Right atrium auricular region (tissue), 2 donors: ENCODE measurements around the gene PXDN. TPM values are rescaled to one million over a fixed set of nuclear protein-coding genes. Genes with fewer than 3 reads are reported as not detected.

Source experiments
- DNase-seq: peaks from one replicate; pipeline ENCODE4 v3.0.0-alpha.2; 2019; ENCODE audit warnings: low spot score
- H3K27ac ChIP-seq, 2 donors: fragments of 200-600 bp; sonication (generic); 1 replicate in 1 of 2; 2 replicates in 1 of 2; pipeline ENCODE4 v1.5.1; 2016 to 2019
- H3K27me3 ChIP-seq, 2 donors: fragments of 200-600 bp; sonication (generic); one replicate each; pipeline versions ENCODE4 v1.5.1 to v1.6.0; 2017 to 2019
- H3K36me3 ChIP-seq: fragments of 200-600 bp; sonication (generic); one replicate; pipeline ENCODE4 v1.5.1; 2016
- H3K4me1 ChIP-seq, 2 donors: fragments of 200-600 bp; sonication (generic); one replicate each; pipeline versions ENCODE4 v1.5.1 to v1.6.0; 2017 to 2019
- H3K4me3 ChIP-seq, 2 donors: fragments of 200-600 bp; sonication (generic); 1 replicate in 1 of 2; 2 replicates in 1 of 2; pipeline ENCODE4 v1.5.1; 2017 to 2019; ENCODE audit warnings: mild to moderate bottlenecking in 1 of 2, moderate library complexity in 1 of 2
- H3K9me3 ChIP-seq, 2 donors: fragments of 200-600 bp; sonication (generic); one replicate each; pipeline ENCODE4 v1.5.1; 2019
- CTCF ChIP-seq, 2 donors: fragments of 200-600 bp; sonication (generic); IDR thresholded peaks; one replicate each; pipeline ENCODE4 v1.5.1; 2019; ENCODE audit warnings: antibody characterized with exemption in 2 of 2
- total RNA-seq, 2 donors: library from RNA; depleted of rRNA; stranded (reverse); fragments of >200 nt; gene quantifications; one replicate each; pipeline ENCODE4 v1.1.0, GENCODE V29; 2016

The PXDN gene
- total RNA-seq, 2 donors from 2014 or later, result 25.4 to 26.9 TPM

- Histone ChIP-seq H3K27ac (no peak overlapping the region), H3K9me3 (no peaks in the 10 kb centered on the region), H3K4me3 (no peak overlapping the region), H3K27me3 (no peaks in the 10 kb centered on the region), H3K4me1 (no peaks in the 10 kb centered on the region), H3K36me3 (peaks cover 36% of the 10 kb centered on the region)
- TF ChIP-seq CTCF (IDR thresholded peaks at IDR 0.05), result no peak
- DNase-seq, result peak; percentile 46
Observed at GRCh38 chr2:1673160-1673944, 71.0 kb downstream of the PXDN start.

GRCh38 chr2:1672738-1673137, 71.6 kb downstream of the PXDN start:
- peaks cover 30% of the 10 kb centered on the region for H3K36me3 ChIP-seq

GRCh38 chr2:1671916-1672315, 72.4 kb downstream of the PXDN start:
- no peaks in the 10 kb centered on the region for H3K9me3 ChIP-seq
- no peak overlapping the region for H3K27ac ChIP-seq
- no peak overlapping the region for H3K4me3 ChIP-seq
- H3K36me3 ChIP-seq, result peaks cover 24% of the 10 kb centered on the region
- no peak for TF ChIP-seq CTCF (IDR thresholded peaks at IDR 0.05)
- no peaks in the 10 kb centered on the region for H3K27me3 ChIP-seq
- no peaks in the 10 kb centered on the region for H3K4me1 ChIP-seq
- DNase-seq, result peak; percentile 32

More at GRCh38 chr2:1672738-1673137, 71.6 kb downstream of the PXDN start:
- Histone ChIP-seq H3K9me3 (no peaks in the 10 kb centered on the region), H3K27ac (no peak overlapping the region), H3K4me1 (no peaks in the 10 kb centered on the region), H3K27me3 (no peaks in the 10 kb centered on the region), H3K4me3 (no peak overlapping the region)
- TF ChIP-seq CTCF (IDR thresholded peaks at IDR 0.05), result no peak
- DNase-seq, result no peak

GRCh38 chr2:1670636-1671035, 73.7 kb downstream of the PXDN start:
- H3K36me3 ChIP-seq, result peaks cover 19% of the 10 kb centered on the region
- no peaks in the 10 kb centered on the region for H3K9me3 ChIP-seq
- no peak overlapping the region for H3K27ac ChIP-seq
- peak; percentile 54 for DNase-seq
- H3K4me3 ChIP-seq, result no peak overlapping the region
- no peak for TF ChIP-seq CTCF (IDR thresholded peaks at IDR 0.05)
- no peaks in the 10 kb centered on the region for H3K27me3 ChIP-seq
- no peaks in the 10 kb centered on the region for H3K4me1 ChIP-seq

GRCh38 chr2:1665761-1666505, 78.4 kb downstream of the PXDN start:
- no peak for TF ChIP-seq CTCF (IDR thresholded peaks at IDR 0.05)
- H3K27me3 ChIP-seq, result no peaks in the 10 kb centered on the region
- H3K27ac ChIP-seq, result no peak overlapping the region
- H3K9me3 ChIP-seq, result no peaks in the 10 kb centered on the region
- H3K4me1 ChIP-seq, result no peaks in the 10 kb centered on the region
- H3K4me3 ChIP-seq, result no peak overlapping the region
- peaks cover 24% of the 10 kb centered on the region for H3K36me3 ChIP-seq
- DNase-seq, result peak; percentile 26
